ENCODE results near the gene FAF1.

The FAF1 gene

GRCh38 chr1:50454911-50455310 is 505.2 kb downstream of the FAF1 start:
- no peak for DNase-seq (ENCODE audit: low read depth)
- no peak overlapping the region for H3K4me3 ChIP-seq (ENCODE audit: control insufficient read depth, low read depth, low read length)
- TF ChIP-seq, protein P1, sequence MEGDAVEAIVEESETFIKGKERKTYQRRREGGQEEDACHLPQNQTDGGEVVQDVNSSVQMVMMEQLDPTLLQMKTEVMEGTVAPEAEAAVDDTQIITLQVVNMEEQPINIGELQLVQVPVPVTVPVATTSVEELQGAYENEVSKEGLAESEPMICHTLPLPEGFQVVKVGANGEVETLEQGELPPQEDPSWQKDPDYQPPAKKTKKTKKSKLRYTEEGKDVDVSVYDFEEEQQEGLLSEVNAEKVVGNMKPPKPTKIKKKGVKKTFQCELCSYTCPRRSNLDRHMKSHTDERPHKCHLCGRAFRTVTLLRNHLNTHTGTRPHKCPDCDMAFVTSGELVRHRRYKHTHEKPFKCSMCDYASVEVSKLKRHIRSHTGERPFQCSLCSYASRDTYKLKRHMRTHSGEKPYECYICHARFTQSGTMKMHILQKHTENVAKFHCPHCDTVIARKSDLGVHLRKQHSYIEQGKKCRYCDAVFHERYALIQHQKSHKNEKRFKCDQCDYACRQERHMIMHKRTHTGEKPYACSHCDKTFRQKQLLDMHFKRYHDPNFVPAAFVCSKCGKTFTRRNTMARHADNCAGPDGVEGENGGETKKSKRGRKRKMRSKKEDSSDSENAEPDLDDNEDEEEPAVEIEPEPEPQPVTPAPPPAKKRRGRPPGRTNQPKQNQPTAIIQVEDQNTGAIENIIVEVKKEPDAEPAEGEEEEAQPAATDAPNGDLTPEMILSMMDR (IDR thresholded peaks at IDR 0.05; ENCODE audit: control insufficient read depth, insufficient read depth, low read depth, low read length, missing control alignments), result no peak

GRCh38 chr1:50453266-50453665 is 506.8 kb downstream of the FAF1 start:
- TF ChIP-seq, protein P1 (IDR thresholded peaks at IDR 0.05; ENCODE audit: control insufficient read depth, insufficient read depth, low read depth, low read length, missing control alignments), result no peak
- H3K4me3 ChIP-seq (ENCODE audit: control insufficient read depth, low read depth, low read length), result no peak overlapping the region
- DNase-seq (ENCODE audit: low read depth), result no peak

DNA sequence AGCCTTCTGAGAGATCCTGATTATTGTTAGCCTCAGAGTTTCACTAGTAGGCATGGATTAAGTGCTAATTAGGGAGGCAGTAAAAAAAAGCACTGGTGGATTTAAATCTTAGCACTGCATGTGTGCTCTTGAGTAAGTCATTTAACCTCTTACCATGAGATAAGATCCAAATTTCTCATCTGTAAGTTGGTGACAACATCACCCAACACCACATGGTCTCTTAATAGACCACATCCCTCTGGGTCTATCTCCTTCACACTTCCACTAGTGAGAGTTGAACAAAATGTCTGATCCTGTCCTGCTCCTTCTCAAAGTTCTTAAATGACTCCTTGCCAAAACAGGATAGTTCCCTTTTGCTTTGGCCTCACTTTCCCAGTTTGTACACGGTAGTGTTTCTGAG is 507.4 kb downstream of the FAF1 start:
- DNase-seq (ENCODE audit: low read depth), result no peak
- TF ChIP-seq, protein P1 (IDR thresholded peaks at IDR 0.05; ENCODE audit: control insufficient read depth, insufficient read depth, low read depth, low read length, missing control alignments), result no peak
- H3K4me3 ChIP-seq (ENCODE audit: control insufficient read depth, low read depth, low read length), result no peak overlapping the region

DNA sequence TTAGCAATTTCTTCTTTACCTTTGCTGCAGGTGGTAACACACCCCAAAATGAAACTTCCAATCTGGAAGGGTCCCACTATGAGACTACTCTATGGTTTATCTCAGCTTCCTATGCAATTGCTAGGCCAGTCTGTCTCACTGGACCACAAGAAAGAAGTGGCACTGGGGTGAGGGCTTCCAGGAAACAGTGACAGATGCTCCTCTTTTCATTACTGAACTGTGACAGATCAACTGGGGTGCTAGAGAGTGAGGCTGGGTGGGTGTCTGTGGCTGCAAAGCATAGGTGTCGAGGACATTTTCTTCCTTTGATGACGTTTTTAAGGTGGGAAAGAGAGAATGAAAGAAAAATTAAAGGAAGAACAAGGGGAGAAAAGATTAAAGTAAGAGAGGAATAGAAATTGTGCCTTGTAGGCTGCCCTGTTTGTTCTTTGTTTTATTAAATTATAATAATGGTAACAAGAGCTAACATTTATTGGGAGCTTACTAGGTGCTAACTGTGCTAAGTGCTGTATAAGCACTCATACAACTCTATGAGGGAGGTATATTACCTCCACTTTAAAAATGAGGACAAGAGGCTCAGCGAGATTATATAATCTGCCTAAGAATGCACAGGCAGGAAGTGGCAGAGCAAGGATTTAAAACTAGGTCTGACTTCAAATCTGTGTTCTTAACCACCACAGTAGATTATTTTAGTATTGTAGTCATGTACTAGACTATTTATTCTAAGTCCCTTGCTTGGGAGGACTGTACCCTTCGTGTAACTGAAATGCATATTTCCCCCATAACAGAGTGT is 509.0 kb downstream of the FAF1 start:
- DNase-seq (ENCODE audit: low read depth), result no peak
- no peak overlapping the region for H3K4me3 ChIP-seq (ENCODE audit: control insufficient read depth, low read depth, low read length)
- TF ChIP-seq, protein P1 (IDR thresholded peaks at IDR 0.05; ENCODE audit: control insufficient read depth, insufficient read depth, low read depth, low read length, missing control alignments), result no peak

GRCh38 chr1:50447961-50448360 is 512.1 kb downstream of the FAF1 start:
- H3K4me3 ChIP-seq (ENCODE audit: control insufficient read depth, low read depth, low read length), result no peak overlapping the region
- TF ChIP-seq, protein P1 (IDR thresholded peaks at IDR 0.05; ENCODE audit: control insufficient read depth, insufficient read depth, low read depth, low read length, missing control alignments), result no peak
- DNase-seq (ENCODE audit: low read depth), result peak; percentile 7

DNA sequence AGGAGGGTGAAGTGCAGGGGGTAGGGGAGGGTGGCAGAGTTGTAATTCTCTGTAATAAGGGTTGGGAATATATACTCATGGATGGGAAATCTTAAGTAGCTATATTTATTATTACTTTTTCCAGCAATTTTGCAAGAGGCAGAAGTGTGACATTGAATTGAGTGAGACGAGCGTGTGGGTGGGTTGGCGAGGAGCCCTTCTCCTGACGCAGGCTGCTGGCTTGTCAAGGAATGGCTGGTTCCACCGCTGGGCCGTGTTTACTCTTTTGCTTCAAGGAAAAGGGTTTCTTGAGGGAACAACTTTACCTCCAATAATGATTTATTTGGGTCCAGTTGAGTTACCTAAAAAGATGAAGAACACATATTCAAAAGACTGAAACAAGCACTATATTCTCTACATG is 518.9 kb downstream of the FAF1 start:
- TF ChIP-seq, protein P1 (IDR thresholded peaks at IDR 0.05; ENCODE audit: control insufficient read depth, insufficient read depth, low read depth, low read length, missing control alignments), result no peak

More for the DNA sequence above, 518.9 kb downstream of the FAF1 start:
- no peak for DNase-seq (ENCODE audit: low read depth)
- H3K4me3 ChIP-seq (ENCODE audit: control insufficient read depth, low read depth, low read length), result no peak overlapping the region

Measured in AG09309 (cell line).